Measurements from ENCODE around the gene ZNF835. TPM values are rescaled to one million over a fixed set of nuclear protein-coding genes. Genes with fewer than 3 reads are reported as not detected.

Gene ZNF835
- total and polyA plus RNA-seq, 10 donors: 0.70 to 6.8 (median 3.7) TPM

DNA sequence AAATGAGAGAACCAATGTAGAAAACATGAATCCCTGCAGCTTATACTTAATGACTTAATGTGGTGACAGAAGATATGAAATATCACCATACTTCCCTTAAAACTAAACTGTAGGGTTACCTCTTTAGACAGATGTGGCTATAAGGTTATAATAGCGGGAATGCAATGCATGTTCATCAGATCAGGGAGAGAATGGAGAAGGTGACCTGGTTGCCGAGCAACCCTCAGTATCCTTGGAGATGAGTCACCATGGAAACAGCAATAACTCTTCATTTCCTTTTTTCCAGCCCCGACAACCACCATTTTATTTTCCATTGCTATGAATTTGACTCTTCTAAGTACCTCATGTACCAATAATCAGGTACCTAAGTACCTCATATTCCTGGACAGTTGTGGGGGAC, 28.0 kb upstream of the ZNF835 start:
- Histone ChIP-seq H3K9me3 (peaks cover 0 to 81% (median 42%) of the 10 kb centered on the region in 8 donors), H3K4me1 (no peaks in the 10 kb centered on the region), H3K27me3 (replicated peaks in 1 of 7) (no peaks in the 10 kb centered on the region), H3K4me3 (no peak overlapping the region), H3K36me3 (no peaks in the 10 kb centered on the region), H3K27ac (no peak overlapping the region)
- intact Hi-C loops (cut with DNase I; ENCODE audit: low total_unique reads): no loop called here
- DNase-seq: no peak
- TF ChIP-seq POLR2A (IDR thresholded peaks at IDR 0.05) (no peak), POLR2AphosphoS5 (IDR thresholded peaks at IDR 0.05) (no peak)
- TF ChIP-seq, protein P1, sequence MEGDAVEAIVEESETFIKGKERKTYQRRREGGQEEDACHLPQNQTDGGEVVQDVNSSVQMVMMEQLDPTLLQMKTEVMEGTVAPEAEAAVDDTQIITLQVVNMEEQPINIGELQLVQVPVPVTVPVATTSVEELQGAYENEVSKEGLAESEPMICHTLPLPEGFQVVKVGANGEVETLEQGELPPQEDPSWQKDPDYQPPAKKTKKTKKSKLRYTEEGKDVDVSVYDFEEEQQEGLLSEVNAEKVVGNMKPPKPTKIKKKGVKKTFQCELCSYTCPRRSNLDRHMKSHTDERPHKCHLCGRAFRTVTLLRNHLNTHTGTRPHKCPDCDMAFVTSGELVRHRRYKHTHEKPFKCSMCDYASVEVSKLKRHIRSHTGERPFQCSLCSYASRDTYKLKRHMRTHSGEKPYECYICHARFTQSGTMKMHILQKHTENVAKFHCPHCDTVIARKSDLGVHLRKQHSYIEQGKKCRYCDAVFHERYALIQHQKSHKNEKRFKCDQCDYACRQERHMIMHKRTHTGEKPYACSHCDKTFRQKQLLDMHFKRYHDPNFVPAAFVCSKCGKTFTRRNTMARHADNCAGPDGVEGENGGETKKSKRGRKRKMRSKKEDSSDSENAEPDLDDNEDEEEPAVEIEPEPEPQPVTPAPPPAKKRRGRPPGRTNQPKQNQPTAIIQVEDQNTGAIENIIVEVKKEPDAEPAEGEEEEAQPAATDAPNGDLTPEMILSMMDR (IDR thresholded peaks at IDR 0.05 in 8 of 11, conservative IDR thresholded peaks at IDR 0.05 in 3 of 11): no peak
- 65 to 77% (median 74%) methylated on average over 3 of the region's 3 CpGs for WGBS, 5 donors

DNA sequence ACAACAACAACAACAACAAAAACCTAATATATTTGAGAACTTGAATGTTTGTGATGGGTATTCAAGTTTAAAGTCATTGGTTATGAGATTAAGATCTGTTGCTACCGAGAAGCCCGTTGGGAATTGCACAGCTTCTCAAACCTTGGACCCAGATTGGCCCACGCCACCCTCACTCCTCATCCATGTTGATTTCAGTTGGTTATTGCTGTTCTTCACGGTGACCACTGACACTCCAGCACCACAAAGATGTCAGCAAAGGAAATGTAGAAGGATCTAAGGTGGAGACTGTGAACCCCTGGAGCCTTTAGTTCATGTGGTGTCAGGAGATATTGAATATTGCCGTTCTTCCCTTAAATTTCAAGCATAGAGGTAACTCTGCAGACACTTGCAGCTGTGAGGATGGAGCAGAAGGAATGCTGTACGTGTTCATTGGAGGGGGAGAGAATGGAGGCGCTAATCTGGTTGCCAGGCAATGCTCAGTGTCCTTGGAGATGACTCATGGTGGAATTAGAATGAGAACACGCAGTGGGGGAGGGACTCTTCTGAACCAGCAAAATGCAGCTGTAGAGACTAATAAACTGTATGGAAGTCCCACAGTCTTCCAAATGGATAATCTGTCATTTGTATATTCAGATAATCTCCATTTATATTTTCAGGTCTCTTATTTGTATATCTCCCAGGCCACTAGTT, 20.8 kb upstream of the ZNF835 start:
- DNase-seq: no peak
- Histone ChIP-seq H3K4me3 (no peak overlapping the region), H3K27ac (no peak overlapping the region), H3K4me1 (no peaks in the 10 kb centered on the region), H3K27me3 (replicated peaks in 1 of 7) (no peaks in the 10 kb centered on the region), H3K36me3 (no peaks in the 10 kb centered on the region), H3K9me3 (peaks cover 0 to 35% (median 24%) of the 10 kb centered on the region in 8 donors)
- intact Hi-C loops (cut with DNase I; ENCODE audit: low total_unique reads): no loop called here
- TF ChIP-seq POLR2AphosphoS5 (IDR thresholded peaks at IDR 0.05) (no peak), POLR2A (IDR thresholded peaks at IDR 0.05) (no peak)
- TF ChIP-seq, protein P1 (IDR thresholded peaks at IDR 0.05 in 8 of 11, conservative IDR thresholded peaks at IDR 0.05 in 3 of 11): no peak
- WGBS, 5 donors: 73 to 82% (median 73%) methylated on average over 8 of the region's 8 CpGs

DNA sequence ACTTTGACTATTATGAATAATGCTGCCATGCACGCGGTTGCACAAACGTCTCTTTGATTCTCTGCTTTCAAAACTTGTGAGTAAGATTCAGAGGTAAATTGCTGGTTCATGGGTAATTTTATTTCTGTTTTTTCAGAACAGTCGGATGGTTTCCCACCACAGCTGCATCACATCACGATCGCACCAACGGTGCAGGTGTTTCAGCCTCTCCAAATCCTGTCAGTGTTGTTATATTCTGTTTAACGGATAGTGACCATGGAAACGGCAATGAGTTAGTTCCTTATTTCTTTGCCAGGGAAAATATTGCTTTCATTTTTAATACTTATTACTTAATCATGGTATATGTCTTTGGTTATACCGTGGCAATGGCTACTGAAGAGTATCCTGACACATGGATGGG, 19.1 kb upstream of the ZNF835 start:
- Histone ChIP-seq H3K4me1 (no peaks in the 10 kb centered on the region), H3K36me3 (peaks cover 0 to 1% (median 0%) of the 10 kb centered on the region in 6 donors), H3K9me3 (peaks cover 0 to 33% (median 24%) of the 10 kb centered on the region in 8 donors), H3K27ac (no peak overlapping the region), H3K4me3 (no peak overlapping the region), H3K27me3 (replicated peaks in 1 of 7) (no peaks in the 10 kb centered on the region)
- no peak for DNase-seq
- intact Hi-C loops (cut with DNase I; ENCODE audit: low total_unique reads): no loop called here
- TF ChIP-seq POLR2A (IDR thresholded peaks at IDR 0.05): no peak
- TF ChIP-seq, protein P1 (IDR thresholded peaks at IDR 0.05 in 8 of 11, conservative IDR thresholded peaks at IDR 0.05 in 3 of 11): no peak
- TF ChIP-seq POLR2AphosphoS5 (IDR thresholded peaks at IDR 0.05): no peak
- WGBS, 5 donors: 42 to 61% (median 47%) methylated on average over 10 of the region's 10 CpGs

DNA sequence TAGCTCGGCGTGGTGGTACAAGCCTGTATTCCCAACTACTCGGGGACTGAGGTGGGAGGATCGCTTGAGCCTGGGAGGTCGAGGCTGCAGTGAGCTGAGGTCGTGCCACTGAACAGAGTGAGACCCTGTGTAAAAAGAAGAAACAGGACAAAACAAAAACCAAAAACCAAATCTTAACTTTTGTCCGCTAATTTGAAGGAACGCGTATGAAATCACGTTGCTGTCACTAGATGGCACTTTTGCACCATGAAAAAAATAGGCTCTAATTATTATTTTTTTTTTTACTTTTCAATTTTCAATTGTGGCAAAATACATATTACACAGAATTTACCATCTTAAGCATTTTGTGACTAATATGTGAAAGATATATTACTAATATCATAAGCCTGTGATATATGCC, 17.6 kb upstream of the ZNF835 start:
- Histone ChIP-seq H3K9me3 (peaks cover 0 to 32% (median 19%) of the 10 kb centered on the region in 8 donors), H3K27me3 (replicated peaks in 1 of 7) (no peaks in the 10 kb centered on the region), H3K27ac (no peak overlapping the region), H3K4me3 (no peak overlapping the region), H3K36me3 (peaks cover 0 to 6% (median 0%) of the 10 kb centered on the region in 6 donors), H3K4me1 (no peaks in the 10 kb centered on the region)
- no peak for DNase-seq
- intact Hi-C loops (cut with DNase I; ENCODE audit: low total_unique reads): no loop called here
- TF ChIP-seq POLR2A (IDR thresholded peaks at IDR 0.05): no peak
- TF ChIP-seq POLR2AphosphoS5 (IDR thresholded peaks at IDR 0.05): no peak
- TF ChIP-seq, protein P1 (IDR thresholded peaks at IDR 0.05 in 8 of 11, conservative IDR thresholded peaks at IDR 0.05 in 3 of 11): no peak
- WGBS, 5 donors: 74 to 83% (median 78%) methylated on average over 10 of the region's 10 CpGs
